ENCODE data around the gene SOX8.
"Not testable (repeated sequence)": the region's sequence is repeated elsewhere in the genome, so short reads cannot be mapped to it uniquely, and the experiment has no call there.

Gene SOX8

DNA sequence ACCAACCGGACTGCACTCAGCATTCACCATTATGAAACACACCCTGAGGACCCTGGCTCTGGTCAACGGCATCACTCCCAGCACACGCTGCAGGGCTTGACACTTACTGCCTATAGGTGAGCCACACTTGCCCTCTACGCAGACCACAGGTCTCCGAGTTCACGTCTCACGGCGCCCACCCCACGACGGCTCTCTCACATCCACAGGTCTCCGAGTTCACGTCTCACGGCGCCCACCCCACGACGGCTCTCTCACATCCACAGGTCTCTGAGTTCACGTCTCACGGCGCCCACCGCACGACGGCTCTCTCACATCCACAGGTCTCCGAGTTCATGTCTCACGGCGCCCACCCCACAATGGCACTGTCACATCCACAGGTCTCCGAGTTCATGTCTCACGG, 25.8 kb upstream of the SOX8 start:
- not testable (repeated sequence) for DNase-seq

DNA sequence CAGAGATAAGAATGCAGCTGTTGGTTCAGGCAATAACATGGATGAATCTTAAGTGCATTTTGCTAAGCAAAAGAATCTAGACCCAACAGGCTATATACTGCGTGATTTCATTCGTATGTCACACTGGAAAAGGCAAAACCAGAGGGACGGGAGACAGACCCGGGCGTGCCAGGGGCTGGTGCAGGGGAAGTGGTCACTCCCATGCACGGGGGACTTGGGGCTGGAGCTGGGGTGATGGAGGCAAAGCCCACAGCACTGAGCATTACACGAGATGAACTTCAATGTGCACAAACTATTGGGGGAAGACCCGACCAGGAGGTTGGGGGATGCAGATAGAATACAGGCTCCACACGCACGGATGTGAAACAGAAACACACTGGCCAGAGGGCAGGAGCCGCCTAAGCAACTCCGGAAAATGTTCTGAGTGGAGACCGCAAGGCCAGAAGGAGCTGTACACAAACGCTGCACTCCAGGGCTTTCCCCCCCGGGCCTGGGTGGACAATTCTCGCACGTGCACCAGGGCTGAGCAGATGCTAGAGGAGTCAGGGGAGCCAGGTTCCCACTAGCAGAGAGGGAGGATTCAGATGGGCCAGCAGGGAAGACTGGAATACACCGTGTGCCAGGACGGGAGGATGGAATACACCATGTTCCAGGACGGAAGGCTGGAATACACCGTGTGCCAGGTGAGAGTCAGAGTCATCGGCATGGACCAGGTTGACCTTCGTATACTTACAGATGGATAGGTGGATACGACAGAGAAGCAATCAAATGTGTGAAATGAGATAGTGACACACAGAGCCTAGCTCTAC, 22.1 kb upstream of the SOX8 start:
- DNase-seq = no peak

- no peak for DNase-seq
Measured at GRCh38 chr16:962366-962765, 19.2 kb upstream of the SOX8 start.

DNA sequence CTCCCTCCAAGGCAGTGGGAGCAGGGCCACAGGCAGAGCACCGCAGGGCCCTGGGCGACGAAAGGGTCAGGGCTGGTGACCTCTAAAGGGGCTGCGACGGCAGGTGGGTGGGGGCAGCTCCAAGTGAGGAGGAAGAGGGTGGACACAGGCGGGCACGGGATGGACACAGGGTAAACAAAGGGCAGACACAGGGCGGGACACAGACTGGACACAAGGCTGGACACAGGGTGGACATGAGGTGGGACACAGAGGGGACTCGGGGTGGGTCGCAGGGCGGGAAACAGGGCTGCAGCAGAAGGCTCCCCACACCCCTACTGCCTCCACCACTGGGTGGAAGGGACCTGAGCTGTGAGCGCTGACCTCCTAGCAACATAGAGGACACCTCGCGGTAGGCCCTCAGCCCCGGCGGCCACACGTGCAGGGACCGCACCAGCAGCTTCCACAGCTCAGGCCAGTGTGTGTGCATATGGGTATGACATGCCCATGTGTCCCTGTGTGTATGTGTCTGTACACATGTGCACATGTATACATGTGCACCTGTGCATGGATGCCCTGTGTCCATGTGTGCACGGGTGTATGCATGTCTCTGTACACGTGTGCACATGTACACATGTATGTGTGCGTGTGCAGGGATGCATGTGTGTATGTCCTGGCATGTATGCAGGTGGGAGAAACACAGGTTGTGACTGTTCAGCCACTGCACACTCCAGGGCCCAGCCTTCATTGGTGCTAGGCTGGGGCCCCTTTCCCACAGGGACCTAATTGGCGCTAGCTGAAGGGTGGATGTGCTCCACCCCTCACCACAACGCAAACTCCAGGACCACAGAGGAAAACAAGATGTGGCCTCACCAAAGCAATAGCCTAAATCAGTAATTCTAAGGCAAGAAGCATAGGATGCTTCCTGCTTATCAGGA, 18.4 kb upstream of the SOX8 start:
- DNase-seq = no peak

DNA sequence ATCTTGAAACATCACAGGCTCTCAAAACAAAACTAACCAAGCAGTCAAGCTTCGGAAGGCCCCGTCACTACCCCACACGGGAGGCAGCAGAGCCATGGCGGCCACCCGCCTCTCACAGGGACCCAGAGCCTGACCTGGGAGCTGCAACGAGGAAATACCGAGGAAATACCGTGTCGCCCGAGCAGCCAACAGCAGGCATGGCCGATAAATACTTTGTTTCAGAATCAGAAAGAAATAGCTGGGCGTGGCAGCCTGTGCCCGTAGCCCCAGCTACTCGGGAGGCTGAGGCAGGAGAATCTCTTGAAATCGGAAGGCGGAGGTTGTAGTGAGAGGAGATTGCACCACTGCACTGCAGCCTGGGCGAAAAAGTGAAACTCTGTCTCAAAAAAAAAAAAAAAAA, 17.7 kb upstream of the SOX8 start:
- no peak for DNase-seq

- DNase-seq = peak; percentile 55
Measured at GRCh38 chr16:964356-965035, 17.1 kb upstream of the SOX8 start.

DNA sequence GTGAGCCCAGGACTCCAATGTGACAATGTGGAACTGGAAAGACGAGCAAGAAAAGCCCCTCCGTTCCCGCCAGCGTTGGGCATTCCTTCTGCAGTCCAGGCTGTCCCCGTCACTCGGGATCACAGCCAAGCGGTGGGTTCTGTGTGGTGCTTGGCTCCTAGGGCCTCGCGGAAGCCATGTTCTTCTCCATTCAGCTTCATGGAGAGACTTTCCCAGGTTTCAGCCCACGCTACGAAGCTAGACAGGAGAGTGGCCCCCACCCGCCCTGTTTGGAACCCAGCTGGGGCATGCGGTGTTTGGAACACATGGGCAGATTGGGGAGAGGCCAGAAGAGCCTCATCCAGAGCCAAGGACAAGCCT, 16.6 kb upstream of the SOX8 start:
- DNase-seq = no peak

- no peak for DNase-seq
Measured at GRCh38 chr16:965487-965886, 16.1 kb upstream of the SOX8 start.

DNA sequence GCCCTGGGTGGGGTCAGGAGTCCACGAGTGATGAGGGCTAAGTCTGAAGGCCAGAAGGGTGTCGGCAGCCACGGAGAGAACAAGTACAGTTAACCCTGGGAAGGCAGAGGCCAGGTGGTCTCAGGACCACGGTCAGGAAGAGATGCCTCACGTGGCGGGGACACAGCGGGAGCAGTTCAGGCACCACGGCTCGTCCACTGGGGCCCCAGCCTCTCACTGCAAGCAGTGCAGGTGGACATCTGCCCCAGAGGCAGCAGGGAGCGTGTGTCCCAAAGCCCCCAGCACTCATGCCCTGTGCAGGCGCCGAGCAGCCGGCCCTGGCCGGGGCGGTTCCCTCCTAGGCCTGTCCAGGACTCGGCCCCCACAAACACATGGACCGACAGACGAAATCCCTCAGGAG, 15.5 kb upstream of the SOX8 start:
- no peak for DNase-seq

GRCh38 chr16:966505-966904, 15.1 kb upstream of the SOX8 start:
- no peak for DNase-seq

GRCh38 chr16:967077-967541, 14.5 kb upstream of the SOX8 start:
- no peak for DNase-seq

DNA sequence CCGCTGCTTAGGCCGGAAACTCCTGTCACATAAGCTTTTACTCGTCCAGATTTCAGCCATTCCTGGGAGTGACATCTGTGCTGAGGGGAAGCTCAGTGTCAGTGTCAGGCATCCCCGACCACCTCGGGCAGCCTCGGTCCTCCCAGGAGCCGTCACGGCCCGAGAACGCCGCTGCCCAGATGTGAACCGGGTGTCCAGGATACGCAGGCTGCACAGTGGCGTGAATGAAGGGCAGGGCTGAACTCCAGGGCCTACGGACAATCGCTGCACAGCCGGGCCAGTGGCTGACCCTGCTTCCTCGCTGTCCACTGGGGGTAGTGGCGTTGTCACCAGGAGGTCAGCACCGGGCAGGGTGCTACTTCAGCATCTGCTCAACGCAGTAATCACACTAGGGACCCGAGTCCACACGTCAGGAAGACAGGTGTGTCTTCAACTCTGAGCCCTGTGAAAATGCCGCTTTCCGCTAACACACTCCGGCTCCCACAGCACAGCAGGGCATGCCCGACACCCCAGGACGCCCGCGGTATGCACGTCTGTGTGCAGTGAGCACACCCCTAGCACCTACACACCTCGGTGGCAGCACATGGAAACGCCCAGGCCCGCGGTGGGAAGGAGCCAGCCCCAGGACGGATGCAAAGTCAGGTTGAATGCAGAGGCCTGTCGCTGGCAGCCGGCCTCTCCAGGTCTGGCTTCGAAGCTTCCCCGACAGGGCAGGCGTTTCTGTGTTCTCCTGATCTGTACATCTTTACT, 13.8 kb upstream of the SOX8 start:
- DNase-seq = no peak

DNA sequence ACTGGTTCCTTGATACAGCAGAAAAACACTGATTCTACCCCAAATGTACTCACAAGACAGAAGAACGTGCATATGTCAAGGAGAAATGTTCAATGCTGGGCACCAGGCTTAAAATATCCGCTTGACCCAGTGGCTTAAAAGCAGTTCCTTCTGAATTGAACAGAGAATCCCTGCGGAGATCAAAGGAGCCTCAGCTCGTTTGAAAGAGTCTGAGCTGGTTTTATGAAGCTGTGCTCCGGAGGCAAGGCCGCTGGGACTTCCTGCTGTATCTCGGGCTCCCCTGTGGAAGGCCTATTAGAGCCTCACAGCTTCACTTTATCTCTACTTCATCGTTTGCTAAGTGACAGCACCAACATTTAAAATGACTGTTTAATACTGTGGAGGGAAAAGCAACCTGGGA, 12.9 kb upstream of the SOX8 start:
- DNase-seq = no peak

- no peak for DNase-seq
Measured at GRCh38 chr16:969508-970385, 11.8 kb upstream of the SOX8 start.

- DNase-seq = no peak
Measured at GRCh38 chr16:970386-970765, 11.2 kb upstream of the SOX8 start.

- DNase-seq = peak; percentile 97
Measured at GRCh38 chr16:970766-971581, 10.6 kb upstream of the SOX8 start, which contains the start of gene LMF1. Gene LMF1 (minus strand): TSS chr16:970984. CDS start chr16:970980, 4 bp downstream.

DNA sequence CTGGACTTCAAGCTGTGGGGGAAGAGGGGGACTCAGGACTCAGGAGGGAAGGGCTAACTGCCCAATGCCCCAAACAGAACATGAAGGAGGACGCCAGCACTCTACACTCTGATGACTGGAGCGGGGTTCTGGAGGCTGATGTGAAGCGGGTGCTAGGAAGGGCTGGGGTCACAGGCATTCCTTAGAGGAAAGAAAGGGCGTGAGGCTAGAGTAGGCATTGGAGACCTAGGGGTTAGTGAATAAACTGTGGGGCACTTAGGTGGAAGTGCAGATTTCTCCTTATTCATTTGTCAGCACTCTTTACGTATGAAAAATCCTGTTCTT, 10.0 kb upstream of the SOX8 start:
- DNase-seq = no peak

DNA sequence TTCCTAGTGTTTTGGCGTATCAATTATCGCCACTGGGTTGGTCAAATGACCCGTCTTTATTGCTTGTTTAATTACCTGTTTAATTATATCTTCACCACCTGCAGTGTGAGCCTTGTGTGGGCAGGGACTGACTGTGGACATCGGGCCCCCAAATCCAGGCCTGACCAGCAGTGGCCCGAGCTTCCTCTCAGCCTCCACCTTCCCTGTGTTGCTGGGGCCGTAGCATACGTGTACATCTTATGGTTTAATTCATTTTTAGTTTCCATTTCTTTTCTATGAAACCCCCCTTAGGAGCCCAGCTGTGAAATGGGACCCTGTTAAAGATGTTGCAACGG, 9.6 kb upstream of the SOX8 start:
- DNase-seq = no peak

DNA sequence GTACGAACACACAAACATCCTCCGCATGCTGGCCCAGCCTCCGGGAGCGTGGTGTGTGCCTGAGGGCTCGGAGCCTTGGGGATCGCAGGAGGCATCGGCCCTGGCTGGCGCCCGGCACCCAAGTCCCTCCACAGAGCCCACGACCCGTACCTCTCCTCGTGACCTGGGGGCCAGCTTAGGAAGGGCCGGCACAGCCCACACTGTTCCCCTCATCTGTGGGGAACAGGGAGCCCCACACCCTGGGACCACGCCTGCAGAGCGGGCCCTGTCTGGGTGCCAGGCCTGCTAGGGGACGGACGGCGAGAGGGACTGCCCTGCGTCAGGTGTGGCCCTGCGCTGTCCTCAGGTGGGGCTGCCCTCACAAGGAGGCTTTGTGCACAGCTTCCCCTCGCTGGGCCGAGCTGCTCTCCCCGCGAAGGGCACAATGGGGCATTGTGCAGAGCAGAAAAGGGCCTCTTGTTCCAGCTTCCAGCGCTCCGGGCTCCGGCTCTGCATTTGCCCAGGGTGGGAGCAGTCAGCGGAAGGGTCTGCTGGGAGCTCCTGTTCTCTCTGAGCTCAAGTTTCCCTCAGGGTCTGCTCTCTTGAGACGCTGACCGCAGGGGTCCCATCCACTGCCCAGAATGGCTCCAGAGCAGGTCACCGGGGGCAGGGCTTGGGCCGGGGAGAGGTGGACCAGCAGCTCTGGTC, 9.1 kb upstream of the SOX8 start:
- DNase-seq = no peak

DNA sequence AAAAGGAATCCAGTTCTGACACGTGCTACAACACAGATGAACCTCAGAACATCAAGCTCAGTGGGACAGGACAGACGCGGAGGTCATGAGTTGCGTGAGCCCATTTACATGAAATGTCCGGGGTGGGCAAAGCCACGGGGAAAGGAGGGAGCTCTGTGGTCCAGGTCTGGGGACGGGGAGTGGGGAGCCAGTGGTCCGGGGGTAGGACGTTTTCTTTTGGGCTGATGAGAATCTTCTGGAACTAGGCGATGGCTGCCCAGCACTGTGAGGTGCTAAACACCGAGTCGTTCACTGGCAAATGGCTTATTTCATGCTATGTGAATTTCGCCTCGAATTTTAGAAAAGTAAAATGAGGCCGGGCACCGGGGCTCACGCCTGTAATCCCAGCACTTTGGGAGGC, 8.2 kb upstream of the SOX8 start:
- no peak for DNase-seq

Data from T-helper 9 cell (primary cell).